ENCODE measurements around the gene MGAT4A. TPM values are rescaled to one million over a fixed set of nuclear protein-coding genes. Genes with fewer than 3 reads are reported as not detected.
"Not testable (repeated sequence)": the region's sequence is repeated elsewhere in the genome, so short reads cannot be mapped to it uniquely, and the experiment has no call there.

The MGAT4A gene
- total RNA-seq, 2 donors from 2014 or later, result 28.2 to 41.6 TPM

- intact Hi-C loops (cut with DNase I), result no loop called here
- ATAC-seq, result no peak
These were observed 44.7 kb downstream of the MGAT4A start for GRCh38 chr2:98685930-98686887.

GRCh38 chr2:98683728-98684127, 47.2 kb downstream of the MGAT4A start:
- intact Hi-C loops (cut with DNase I), result no loop called here
- DNase-seq (no peak), ATAC-seq (no peak)

More at GRCh38 chr2:98685930-98686887, 44.7 kb downstream of the MGAT4A start:
- no peak for DNase-seq

- no peak for ATAC-seq
- DNase-seq, result no peak
- intact Hi-C loops (cut with DNase I), result no loop called here
These were observed 54.2 kb downstream of the MGAT4A start for GRCh38 chr2:98676742-98677141.

- DNase-seq (no peak), ATAC-seq (no peak)
- intact Hi-C loops (cut with DNase I), result no loop called here
These were observed 56.5 kb downstream of the MGAT4A start for GRCh38 chr2:98674233-98674964.

- ATAC-seq (peak; percentile 92 to 93), DNase-seq (no peak)
- intact Hi-C loops (cut with DNase I), result no loop called here
These were observed 61.3 kb downstream of the MGAT4A start for GRCh38 chr2:98669675-98670074.

GRCh38 chr2:98665677-98666076, 65.3 kb downstream of the MGAT4A start:
- intact Hi-C loops (cut with DNase I), result no loop called here
- ATAC-seq, result peak in 1 of 2 donors; percentile 16
- DNase-seq, result no peak

GRCh38 chr2:98664323-98664722, 66.6 kb downstream of the MGAT4A start:
- ATAC-seq (peak; percentile 50 to 86), DNase-seq (no peak)
- intact Hi-C loops (cut with DNase I), result no loop called here

GRCh38 chr2:98663511-98664090, 67.3 kb downstream of the MGAT4A start:
- intact Hi-C loops (cut with DNase I), result no loop called here
- ATAC-seq (peak in 1 of 2 donors; percentile 19), DNase-seq (no peak)

- intact Hi-C loops (cut with DNase I), result loop anchor here in 1 of 2 donors (10.0 kb wide), 1 partner anchor 75 kb away; the partner anchor contains the start of gene MGAT4A
- not testable (repeated sequence) for DNase-seq, ATAC-seq
These were observed 71.5 kb downstream of the MGAT4A start for GRCh38 chr2:98659491-98659840.

- no peak for DNase-seq
- no peak for ATAC-seq
- intact Hi-C loops (cut with DNase I), result loop anchor here in 1 of 2 donors (10.0 kb wide), 1 partner anchor 76 kb away; the partner anchor contains the start of gene MGAT4A
These were observed 72.0 kb downstream of the MGAT4A start for GRCh38 chr2:98658816-98659490.

GRCh38 chr2:98656800-98657199, 74.1 kb downstream of the MGAT4A start:
- no peak for DNase-seq
- intact Hi-C loops (cut with DNase I), result loop anchor here in 1 of 2 donors (10.0 kb wide), 1 partner anchor 78 kb away; the partner anchor contains the start of gene MGAT4A
- ATAC-seq, result peak in 1 of 2 donors; percentile 47

GRCh38 chr2:98654699-98655495, 76.0 kb downstream of the MGAT4A start:
- intact Hi-C loops (cut with DNase I), result loop anchor here (5.0 to 10.0 kb wide), 2 partner anchors 72 to 80 kb away; partner anchors contain the start of gene MGAT4A (in 1 of the 2)
- DNase-seq (no peak), ATAC-seq (no peak)

- intact Hi-C loops (cut with DNase I), result loop anchor here (5.0 to 10.0 kb wide), 2 partner anchors 76 to 84 kb away; partner anchors contain the start of gene MGAT4A (in 1 of the 2)
- DNase-seq (no peak), ATAC-seq (no peak)
These were observed 79.9 kb downstream of the MGAT4A start for GRCh38 chr2:98650998-98651397.

- intact Hi-C loops (cut with DNase I), result loop anchor here (1.0 to 10.0 kb wide), 5 partner anchors 77 to 415 kb away; partner anchors contain the start of gene MGAT4A (in 1 of the 2)
- ATAC-seq (no peak), DNase-seq (no peak)
These were observed 80.9 kb downstream of the MGAT4A start for GRCh38 chr2:98649992-98650375.

GRCh38 chr2:98649135-98649991, 81.6 kb downstream of the MGAT4A start:
- intact Hi-C loops (cut with DNase I), result loop anchor here (1.0 to 10.0 kb wide), 3 partner anchors 187 to 415 kb away; no protein-coding TSS in a partner anchor
- DNase-seq (peak; percentile 68), ATAC-seq (peak; percentile 95 to 96)

- DNase-seq (no peak), ATAC-seq (no peak)
- intact Hi-C loops (cut with DNase I), result loop anchor here (2.0 to 10.0 kb wide), 2 partner anchors 188 to 416 kb away; no protein-coding TSS in a partner anchor
These were observed 82.5 kb downstream of the MGAT4A start for GRCh38 chr2:98648451-98648850.

- intact Hi-C loops (cut with DNase I), result loop anchor here (2.0 to 10.0 kb wide), 2 partner anchors 189 to 417 kb away; no protein-coding TSS in a partner anchor
- DNase-seq, result no peak
- no peak for ATAC-seq
These were observed 83.3 kb downstream of the MGAT4A start for GRCh38 chr2:98647636-98648035.

All from left cardiac atrium (tissue), 4 donors.